ENCODE data around the gene PCNX4. TPM values are rescaled to one million over a fixed set of nuclear protein-coding genes. Genes with fewer than 3 reads are reported as not detected.

PCNX4 gene
- total and polyA plus RNA-seq, 4 donors: 79.9 to 110 (median 93.4) TPM

DNA sequence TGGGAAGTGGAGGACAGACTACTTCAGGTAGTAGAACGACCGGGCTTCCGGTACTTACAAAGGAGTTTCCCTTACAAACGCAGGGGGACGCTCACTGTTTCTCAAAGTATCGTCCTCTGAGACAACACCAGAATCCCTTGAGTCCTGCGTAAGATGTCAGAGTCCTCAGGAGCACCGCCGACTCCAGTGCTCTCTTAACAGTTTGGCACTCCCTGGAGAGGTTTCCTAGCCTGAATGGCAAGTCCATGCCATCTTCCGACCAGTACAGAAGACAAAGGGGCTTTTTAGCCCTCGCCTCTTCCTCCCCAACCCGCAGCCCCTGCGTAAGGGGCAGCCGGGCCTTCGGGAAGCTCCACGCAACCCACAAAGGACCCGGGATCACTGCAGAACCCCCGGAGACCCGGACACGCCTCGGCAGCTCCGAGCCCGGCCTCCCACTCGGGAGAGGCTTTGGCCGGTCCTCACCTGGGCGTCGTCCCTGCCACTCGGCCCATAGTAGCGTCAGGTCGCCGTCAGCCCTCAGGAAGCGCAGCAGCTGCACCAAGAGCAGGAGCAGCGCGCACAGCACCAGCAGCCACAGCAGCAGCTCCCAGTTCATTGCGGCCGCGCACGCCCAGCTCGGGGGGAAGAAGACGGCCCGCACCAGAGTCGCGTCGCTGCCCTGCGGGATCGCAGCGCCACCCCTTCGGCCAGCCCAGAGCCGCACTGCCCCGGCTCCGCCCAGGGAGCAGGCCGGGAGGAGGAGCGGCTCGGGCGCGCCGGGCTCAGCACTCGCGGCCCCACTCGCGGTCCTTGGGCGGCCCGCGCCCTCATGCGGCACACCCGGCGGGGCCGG is 73.2 kb downstream of the PCNX4 start, which contains the start of gene DHRS7:
Gene DHRS7 (minus strand): TSS at position 687 of the 835 bp plus-strand sequence. CDS start 89 bp downstream, at position 598.
- DNase-seq (ENCODE audit: low read depth in 4 of 6, low spot score in 6 of 6): peak in 4 of 6 donors; percentile 62 to 92 (median 79)
- H3K27ac ChIP-seq (ENCODE audit: low read depth, low read length): peak within 1 kb of the TSS; percentile 94
- no peaks in the 10 kb centered on the region for H3K4me1 ChIP-seq (ENCODE audit: control insufficient read depth, insufficient read depth, low read length)
- peak within 1 kb of the TSS; percentile 80 for H3K4me3 ChIP-seq (ENCODE audit: low read depth, low read length)
- H3K9me3 ChIP-seq (ENCODE audit: control insufficient read depth, insufficient read depth, low read length): no peaks in the 10 kb centered on the region
- under 1% methylated on average over 64 of the region's 68 CpGs for WGBS (ENCODE audit: insufficient coverage)
- no peaks in the 10 kb centered on the region for H3K36me3 ChIP-seq (ENCODE audit: control insufficient read depth, insufficient read depth, low read length)
- H3K27me3 ChIP-seq (ENCODE audit: control insufficient read depth, insufficient read depth, low read length): no peaks in the 10 kb centered on the region

DNA sequence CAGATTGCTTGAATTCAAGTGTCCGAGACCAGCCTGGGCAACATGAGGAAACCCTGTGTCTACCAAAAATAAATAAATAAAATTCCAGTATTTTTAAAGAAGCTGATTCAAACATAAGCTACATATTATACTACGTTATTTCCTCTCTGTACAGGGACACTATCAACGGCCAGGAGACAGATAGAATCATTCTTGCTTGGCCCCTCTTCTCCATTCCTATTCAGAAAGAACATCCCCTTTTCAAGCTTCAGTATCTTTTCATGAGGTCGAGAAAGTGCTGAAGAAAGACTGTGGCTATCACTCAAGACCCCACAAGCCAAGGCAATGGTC is 73.8 kb downstream of the PCNX4 start:
- H3K4me3 ChIP-seq (ENCODE audit: low read depth, low read length): peak overlapping the region; percentile 80
- 0% methylated on average over 2 of the region's 4 CpGs for WGBS (ENCODE audit: insufficient coverage)
- H3K36me3 ChIP-seq (ENCODE audit: control insufficient read depth, insufficient read depth, low read length): no peaks in the 10 kb centered on the region
- H3K27ac ChIP-seq (ENCODE audit: low read depth, low read length): peak overlapping the region; percentile 94
- no peaks in the 10 kb centered on the region for H3K27me3 ChIP-seq (ENCODE audit: control insufficient read depth, insufficient read depth, low read length)
- no peaks in the 10 kb centered on the region for H3K4me1 ChIP-seq (ENCODE audit: control insufficient read depth, insufficient read depth, low read length)
- H3K9me3 ChIP-seq (ENCODE audit: control insufficient read depth, insufficient read depth, low read length): no peaks in the 10 kb centered on the region
- no peak for DNase-seq (ENCODE audit: low read depth in 4 of 6, low spot score in 6 of 6)

DNA sequence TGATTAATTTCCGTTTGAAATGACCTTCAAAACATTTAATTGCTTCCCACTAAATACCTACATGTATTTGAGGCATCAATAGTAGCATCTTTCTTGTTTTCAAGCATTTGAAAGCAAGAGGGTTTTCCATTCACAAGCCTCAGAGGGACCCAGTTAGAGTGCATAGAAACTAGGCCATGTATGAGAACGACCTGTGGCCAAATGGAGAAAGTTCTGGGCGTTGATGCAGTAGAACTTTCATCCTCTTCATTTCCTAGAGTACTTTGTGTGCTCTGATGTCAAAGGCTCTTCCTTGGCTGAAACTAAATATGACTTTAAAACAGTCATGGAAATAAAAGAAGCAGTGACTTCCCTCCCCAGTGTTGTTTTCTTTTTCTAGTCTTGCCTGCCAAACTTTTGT is 74.4 kb downstream of the PCNX4 start:
- H3K36me3 ChIP-seq (ENCODE audit: control insufficient read depth, insufficient read depth, low read length): no peaks in the 10 kb centered on the region
- WGBS (ENCODE audit: insufficient coverage): 80% methylated on average over 1 of the region's 3 CpGs
- peak in 1 of 6 donors; percentile 14 for DNase-seq (ENCODE audit: low read depth in 4 of 6, low spot score in 6 of 6)
- H3K9me3 ChIP-seq (ENCODE audit: control insufficient read depth, insufficient read depth, low read length): no peaks in the 10 kb centered on the region
- no peaks in the 10 kb centered on the region for H3K27me3 ChIP-seq (ENCODE audit: control insufficient read depth, insufficient read depth, low read length)
- no peaks in the 10 kb centered on the region for H3K4me1 ChIP-seq (ENCODE audit: control insufficient read depth, insufficient read depth, low read length)
- peak overlapping the region; percentile 94 for H3K27ac ChIP-seq (ENCODE audit: low read depth, low read length)
- no peak overlapping the region for H3K4me3 ChIP-seq (ENCODE audit: low read depth, low read length)

DNA sequence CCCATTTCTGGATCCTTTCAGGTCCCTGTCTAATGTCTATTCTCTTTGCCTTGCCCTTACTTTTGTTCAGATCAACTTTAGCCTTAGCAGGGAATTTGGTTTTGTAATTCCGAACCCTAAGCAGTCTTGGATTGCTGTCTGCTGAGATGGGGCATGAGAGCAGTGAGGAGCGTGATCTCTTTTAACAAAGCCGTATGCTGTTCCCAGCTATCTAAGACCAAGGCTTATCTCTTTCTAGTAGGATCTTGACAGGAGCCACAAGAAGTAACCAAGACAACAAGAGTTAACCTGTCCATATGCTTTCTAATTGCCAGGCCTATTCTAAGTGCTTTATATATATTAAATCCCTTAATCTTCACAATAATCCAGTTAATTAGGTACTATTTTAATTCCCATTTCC is 78.0 kb downstream of the PCNX4 start:
- WGBS (ENCODE audit: insufficient coverage): no CpG with 5 or more reads among the region's 3 CpGs
- no peak overlapping the region for H3K27ac ChIP-seq (ENCODE audit: low read depth, low read length)
- no peak for DNase-seq (ENCODE audit: low read depth in 4 of 6, low spot score in 6 of 6)
- H3K27me3 ChIP-seq (ENCODE audit: control insufficient read depth, insufficient read depth, low read length): no peaks in the 10 kb centered on the region
- H3K4me3 ChIP-seq (ENCODE audit: low read depth, low read length): no peak overlapping the region
- no peaks in the 10 kb centered on the region for H3K4me1 ChIP-seq (ENCODE audit: control insufficient read depth, insufficient read depth, low read length)
- no peaks in the 10 kb centered on the region for H3K36me3 ChIP-seq (ENCODE audit: control insufficient read depth, insufficient read depth, low read length)
- H3K9me3 ChIP-seq (ENCODE audit: control insufficient read depth, insufficient read depth, low read length): no peaks in the 10 kb centered on the region

DNA sequence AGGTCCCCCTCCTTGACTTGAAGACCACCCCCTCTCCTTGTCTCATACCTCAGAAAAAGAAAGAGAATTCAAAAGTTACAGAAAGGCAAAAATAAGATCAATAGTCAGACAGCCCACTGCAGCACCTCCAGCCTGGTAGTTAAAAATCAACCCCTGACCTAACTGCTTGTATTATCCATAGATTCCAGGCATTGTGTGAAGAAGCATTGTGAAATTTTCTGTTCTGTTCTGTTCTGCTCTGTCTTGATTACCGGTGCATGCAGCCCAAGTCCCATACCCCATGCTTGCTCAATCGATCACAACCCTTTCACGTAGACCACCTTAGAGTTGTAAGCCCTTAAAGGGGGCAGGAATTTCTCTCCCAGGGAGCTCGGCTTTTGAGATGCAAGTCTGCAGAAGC is 79.2 kb downstream of the PCNX4 start:
- H3K27me3 ChIP-seq (ENCODE audit: control insufficient read depth, insufficient read depth, low read length): no peaks in the 10 kb centered on the region
- no peak overlapping the region for H3K27ac ChIP-seq (ENCODE audit: low read depth, low read length)
- H3K36me3 ChIP-seq (ENCODE audit: control insufficient read depth, insufficient read depth, low read length): no peaks in the 10 kb centered on the region
- H3K4me3 ChIP-seq (ENCODE audit: low read depth, low read length): no peak overlapping the region
- no peaks in the 10 kb centered on the region for H3K4me1 ChIP-seq (ENCODE audit: control insufficient read depth, insufficient read depth, low read length)
- no peak for DNase-seq (ENCODE audit: low read depth in 4 of 6, low spot score in 6 of 6)
- WGBS (ENCODE audit: insufficient coverage): 79% methylated on average over 4 of the region's 4 CpGs
- H3K9me3 ChIP-seq (ENCODE audit: control insufficient read depth, insufficient read depth, low read length): no peaks in the 10 kb centered on the region

DNA sequence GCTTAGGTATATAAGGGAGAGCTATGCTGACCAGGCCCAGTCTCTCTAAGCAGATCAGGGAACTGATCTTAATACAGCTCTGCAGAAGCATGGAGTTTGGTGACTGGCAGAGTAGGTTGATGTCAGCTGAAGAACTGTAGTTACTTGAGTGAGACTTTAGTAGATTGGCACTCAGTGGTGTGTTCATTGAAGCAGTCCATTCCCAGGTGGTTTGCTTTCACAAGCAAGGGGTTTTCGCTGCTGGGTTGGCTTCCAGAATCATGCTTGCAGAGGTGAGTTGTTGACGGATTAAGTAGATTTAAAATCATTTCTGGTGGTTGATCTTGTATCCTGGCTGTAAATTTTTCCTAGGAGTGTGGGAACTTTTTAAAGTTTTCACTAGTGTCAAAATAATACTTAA is 80.0 kb downstream of the PCNX4 start:
- H3K27me3 ChIP-seq (ENCODE audit: control insufficient read depth, insufficient read depth, low read length): no peaks in the 10 kb centered on the region
- no peaks in the 10 kb centered on the region for H3K4me1 ChIP-seq (ENCODE audit: control insufficient read depth, insufficient read depth, low read length)
- no peaks in the 10 kb centered on the region for H3K36me3 ChIP-seq (ENCODE audit: control insufficient read depth, insufficient read depth, low read length)
- WGBS (ENCODE audit: insufficient coverage): 80% methylated on average over 1 of the region's 2 CpGs
- H3K9me3 ChIP-seq (ENCODE audit: control insufficient read depth, insufficient read depth, low read length): no peaks in the 10 kb centered on the region
- DNase-seq (ENCODE audit: low read depth in 4 of 6, low spot score in 6 of 6): no peak
- H3K4me3 ChIP-seq (ENCODE audit: low read depth, low read length): no peak overlapping the region
- no peak overlapping the region for H3K27ac ChIP-seq (ENCODE audit: low read depth, low read length)

DNA sequence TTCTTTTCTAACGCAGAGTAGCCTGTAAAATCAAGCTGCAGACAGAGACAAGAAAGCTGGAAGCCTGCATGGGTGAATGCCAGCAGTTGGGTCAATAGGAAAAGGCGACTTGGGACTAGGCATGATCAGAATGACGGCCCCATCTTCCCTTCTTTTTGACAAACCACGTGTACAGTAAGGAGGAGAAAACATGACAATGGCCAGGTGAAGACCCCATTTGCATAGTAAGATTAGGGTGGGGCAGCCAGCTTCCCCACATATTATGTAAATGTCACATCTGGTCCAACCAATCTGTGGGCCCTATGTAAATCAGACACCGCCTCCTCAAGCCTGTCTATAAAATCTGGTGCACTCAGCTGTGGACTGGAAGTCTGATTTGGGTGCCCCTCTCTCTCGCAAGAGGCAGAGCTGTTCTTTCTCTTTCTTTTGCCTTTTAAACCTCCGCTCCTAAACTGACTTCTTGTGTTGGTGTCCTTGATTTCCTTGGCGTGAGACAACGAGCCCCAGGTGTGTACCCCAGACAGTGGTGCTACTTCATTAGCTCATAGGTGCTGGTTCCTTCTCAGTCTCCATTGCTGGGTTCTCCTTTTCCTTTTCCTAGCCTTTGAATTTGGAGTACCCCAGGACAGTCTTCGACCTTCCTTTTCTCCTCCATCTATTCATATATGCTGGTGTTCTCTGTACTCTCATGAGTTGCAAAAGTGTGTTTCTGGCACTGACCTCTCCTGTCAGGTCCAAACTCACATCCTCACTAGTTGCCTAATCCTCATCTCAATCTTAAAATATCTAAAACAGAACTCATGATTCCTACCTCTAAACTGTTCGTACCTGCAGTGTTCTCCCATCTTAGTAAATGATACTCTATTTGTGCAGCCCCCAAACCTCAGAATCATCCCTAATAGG is 82.9 kb downstream of the PCNX4 start:
- Histone ChIP-seq H3K36me3 (ENCODE audit: control insufficient read depth, insufficient read depth, low read length) (no peaks in the 10 kb centered on the region), H3K27me3 (ENCODE audit: control insufficient read depth, insufficient read depth, low read length) (no peaks in the 10 kb centered on the region), H3K4me1 (ENCODE audit: control insufficient read depth, insufficient read depth, low read length) (no peaks in the 10 kb centered on the region), H3K27ac (ENCODE audit: low read depth, low read length) (no peak overlapping the region), H3K9me3 (ENCODE audit: control insufficient read depth, insufficient read depth, low read length) (no peaks in the 10 kb centered on the region), H3K4me3 (ENCODE audit: low read depth, low read length) (no peak overlapping the region)
- 93% methylated on average over 6 of the region's 11 CpGs for whole genome bisulfite sequencing (ENCODE audit: insufficient coverage)
- DNase-seq (ENCODE audit: low read depth in 4 of 6, low spot score in 6 of 6): no peak

DNA sequence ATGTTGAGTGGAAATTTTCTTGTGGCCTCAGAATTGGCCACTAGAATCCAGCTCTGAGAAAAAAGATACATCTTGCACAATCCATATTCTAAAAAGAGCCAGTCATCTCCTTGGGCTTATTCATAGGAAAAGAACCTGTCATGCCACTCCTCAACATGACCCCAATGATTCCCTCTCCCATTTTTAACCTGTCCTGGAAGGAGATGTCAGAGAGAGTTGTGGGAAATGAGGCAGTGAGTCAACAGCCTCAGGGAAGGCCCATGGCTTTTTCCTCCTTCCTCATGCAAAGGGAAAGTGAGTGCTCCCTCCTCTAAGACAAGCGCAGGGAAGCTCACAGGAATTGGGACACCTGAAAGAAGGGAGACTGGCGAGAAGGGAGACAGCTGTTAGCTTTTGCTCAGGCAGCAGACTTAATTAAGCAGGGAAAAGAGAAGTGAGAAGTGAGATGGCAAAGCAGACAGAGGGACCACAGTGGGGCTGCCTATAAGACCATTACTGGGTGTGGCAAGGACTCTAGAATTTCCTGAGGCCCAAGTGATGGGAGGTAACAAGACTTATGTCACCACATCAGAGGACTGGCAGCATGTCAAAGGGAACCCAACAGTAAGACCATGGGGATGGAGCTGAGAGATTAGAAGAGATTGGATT is 83.7 kb downstream of the PCNX4 start:
- no peak overlapping the region for H3K4me3 ChIP-seq (ENCODE audit: low read depth, low read length)
- no peaks in the 10 kb centered on the region for H3K4me1 ChIP-seq (ENCODE audit: control insufficient read depth, insufficient read depth, low read length)
- no peak for DNase-seq (ENCODE audit: low read depth in 4 of 6, low spot score in 6 of 6)
- H3K36me3 ChIP-seq (ENCODE audit: control insufficient read depth, insufficient read depth, low read length): no peaks in the 10 kb centered on the region
- WGBS (ENCODE audit: insufficient coverage): 83% methylated on average over 1 of the region's 2 CpGs
- no peaks in the 10 kb centered on the region for H3K27me3 ChIP-seq (ENCODE audit: control insufficient read depth, insufficient read depth, low read length)
- no peak overlapping the region for H3K27ac ChIP-seq (ENCODE audit: low read depth, low read length)
- no peaks in the 10 kb centered on the region for H3K9me3 ChIP-seq (ENCODE audit: control insufficient read depth, insufficient read depth, low read length)

DNA sequence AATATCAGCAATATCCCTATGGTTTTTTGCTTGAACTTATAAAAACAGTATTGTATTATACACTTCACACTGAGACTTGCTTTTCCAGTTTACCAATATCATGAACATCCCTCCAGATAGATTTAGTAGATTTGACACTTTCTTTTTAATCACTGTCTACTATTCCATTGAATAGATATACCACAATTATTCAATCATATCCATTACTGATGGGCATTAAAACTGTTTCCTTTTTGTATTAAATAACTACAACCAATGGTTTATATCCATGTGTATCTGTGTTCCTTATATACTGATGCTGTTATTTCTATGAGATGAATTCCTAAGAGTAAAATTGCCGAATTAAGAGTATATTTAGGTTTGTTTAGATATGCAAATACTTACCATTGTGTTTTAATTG is 86.4 kb downstream of the PCNX4 start:
- H3K27ac ChIP-seq (ENCODE audit: low read depth, low read length): no peak overlapping the region
- no peaks in the 10 kb centered on the region for H3K27me3 ChIP-seq (ENCODE audit: control insufficient read depth, insufficient read depth, low read length)
- H3K36me3 ChIP-seq (ENCODE audit: control insufficient read depth, insufficient read depth, low read length): no peaks in the 10 kb centered on the region
- DNase-seq (ENCODE audit: low read depth in 4 of 6, low spot score in 6 of 6): no peak
- no peak overlapping the region for H3K4me3 ChIP-seq (ENCODE audit: low read depth, low read length)
- no CpG with 5 or more reads among the region's 1 CpG for WGBS (ENCODE audit: insufficient coverage)
- no peaks in the 10 kb centered on the region for H3K9me3 ChIP-seq (ENCODE audit: control insufficient read depth, insufficient read depth, low read length)
- H3K4me1 ChIP-seq (ENCODE audit: control insufficient read depth, insufficient read depth, low read length): no peaks in the 10 kb centered on the region
